Measurements from ENCODE around the gene STARD9. TPM values are rescaled to one million over a fixed set of nuclear protein-coding genes. Genes with fewer than 3 reads are reported as not detected.
A peak's percentile ranks its signal among the peaks of the same experiment; 100 is the strongest.

Gene STARD9
- polyA plus RNA-seq, 1 of the 3 experiments (the other 2 are of a cell fraction) = 2.1 TPM

DNA sequence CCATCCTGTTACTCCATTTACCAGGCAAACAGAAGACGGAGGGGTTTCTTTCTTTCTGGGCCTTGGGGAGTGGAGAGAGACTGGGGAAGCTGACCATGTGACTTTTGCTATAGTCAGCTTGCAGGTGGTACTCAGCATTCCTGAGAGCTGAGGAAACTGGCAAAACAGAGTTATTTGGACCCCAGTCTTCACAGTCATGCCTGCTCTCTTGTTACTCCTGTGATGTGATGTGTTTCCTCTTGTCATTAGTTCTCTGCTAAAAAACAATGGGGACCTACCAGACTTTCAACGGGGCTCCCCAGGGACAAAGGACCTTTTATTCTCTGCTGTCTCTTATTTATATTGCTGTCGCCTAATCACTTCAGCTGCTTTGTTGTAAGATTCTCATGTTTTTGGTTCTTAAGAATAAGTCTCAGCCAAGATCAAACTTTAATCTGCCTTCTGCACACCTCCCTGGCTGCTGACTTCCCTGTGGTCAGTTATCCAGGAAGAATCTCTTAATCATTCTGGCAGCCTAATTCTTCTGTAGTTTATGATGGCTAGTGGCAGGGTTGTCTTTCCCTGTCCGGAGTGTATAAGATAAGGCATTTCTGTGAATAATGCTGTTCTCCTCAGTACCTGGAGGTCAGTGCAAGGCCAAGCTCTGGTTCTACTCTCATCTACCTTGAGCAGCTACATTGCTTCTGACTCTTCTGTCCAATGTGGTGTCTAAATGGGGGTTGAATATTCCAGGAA lies 8.8 kb downstream of the STARD9 start:
- Histone ChIP-seq H3K79me2 (ENCODE audit: insufficient read depth) (peaks cover 19% of the 10 kb centered on the region; the same call in 1 of the 2 replicates), H3K27ac (ENCODE audit: low read depth in 2 of 2, low read length in 1 of 2) (peak overlapping the region in 1 of 2 experiments; percentile 31; a peak in 1 of 4 replicates), H3K9ac (no peak overlapping the region), H3K36me3 (replicated peaks in 1 of 2; ENCODE audit: control insufficient read depth in 1 of 2, insufficient read depth in 2 of 2, low read length in 1 of 2) (peaks cover 0 to 5% of the 10 kb centered on the region in 2 experiments), H4K20me1 (ENCODE audit: insufficient read depth) (peaks cover 9% of the 10 kb centered on the region; the same call in 1 of the 2 replicates), H3K9me3 (no peaks in the 10 kb centered on the region), H3K4me1 (ENCODE audit: control insufficient read depth in 1 of 2, insufficient read depth in 2 of 2, low read depth in 1 of 2, low read length in 1 of 2) (peaks cover 25 to 31% of the 10 kb centered on the region in 2 experiments; a peak in 3 of 4 replicates), H2AFZ (ENCODE audit: low read depth) (no peak overlapping the region), H3K4me2 (peak overlapping the region; percentile 8; the same call in 1 of the 2 replicates), H3K9me2 (no peaks in the 10 kb centered on the region), H3K4me3 (ENCODE audit: low read depth in 2 of 2, low read length in 1 of 2) (no peak overlapping the region), H3K27me3 (ENCODE audit: insufficient read depth) (no peaks in the 10 kb centered on the region), H3F3A (replicated peaks; ENCODE audit: insufficient read depth) (peaks cover 4% of the 10 kb centered on the region)
- 61% methylated on average over 4 of the region's 4 CpGs for WGBS (ENCODE audit: low lambda C conversion rate)
- CTCF ChIA-PET = interaction anchor here (0.7 to 1.4 kb wide), 2 partner anchors 24 to 528 kb away, joined by 3 read pairs; no protein-coding TSS in a partner anchor
- POLR2A ChIA-PET = no interaction called here
- TF ChIP-seq YY1 (IDR thresholded peaks at IDR 0.05; ENCODE audit: low read depth) = no peak
- TF ChIP-seq, protein P1, sequence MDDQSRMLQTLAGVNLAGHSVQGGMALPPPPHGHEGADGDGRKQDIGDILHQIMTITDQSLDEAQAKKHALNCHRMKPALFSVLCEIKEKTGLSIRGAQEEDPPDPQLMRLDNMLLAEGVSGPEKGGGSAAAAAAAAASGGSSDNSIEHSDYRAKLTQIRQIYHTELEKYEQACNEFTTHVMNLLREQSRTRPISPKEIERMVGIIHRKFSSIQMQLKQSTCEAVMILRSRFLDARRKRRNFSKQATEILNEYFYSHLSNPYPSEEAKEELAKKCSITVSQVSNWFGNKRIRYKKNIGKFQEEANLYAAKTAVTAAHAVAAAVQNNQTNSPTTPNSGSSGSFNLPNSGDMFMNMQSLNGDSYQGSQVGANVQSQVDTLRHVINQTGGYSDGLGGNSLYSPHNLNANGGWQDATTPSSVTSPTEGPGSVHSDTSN (IDR thresholded peaks at IDR 0.05) = peak; percentile 64
- DNase-seq = no peak

DNA sequence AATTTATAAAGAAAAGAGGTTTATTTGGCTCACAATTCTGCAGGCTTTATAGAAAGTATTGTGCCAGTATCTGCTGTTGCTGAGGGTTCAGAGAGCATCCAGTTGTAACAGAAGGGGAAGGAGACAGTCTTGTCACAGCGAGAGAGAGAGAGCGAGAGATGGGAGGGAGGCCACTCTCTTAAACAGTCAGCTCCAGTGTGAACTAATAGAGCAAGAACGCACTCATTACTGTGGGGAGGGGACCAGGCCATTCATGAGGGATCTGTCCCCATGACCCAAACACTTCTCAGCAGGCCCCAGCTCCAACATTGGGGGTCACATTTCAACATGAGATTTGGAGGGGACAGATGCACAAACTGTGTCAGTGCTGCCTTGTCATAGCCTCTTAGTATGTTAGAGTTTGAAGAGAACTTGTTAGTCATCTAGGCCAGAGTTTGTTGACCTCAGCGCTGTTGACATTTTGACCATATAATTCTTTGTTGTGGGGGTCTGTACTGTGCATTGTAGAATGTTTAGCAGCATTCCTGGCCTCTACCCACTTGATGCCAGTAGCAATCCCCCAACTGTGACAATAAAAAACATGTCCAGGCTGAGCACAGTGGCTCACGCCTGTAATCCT lies 15.3 kb downstream of the STARD9 start:
- Histone ChIP-seq H3K9me2 (no peaks in the 10 kb centered on the region), H3F3A (replicated peaks; ENCODE audit: insufficient read depth) (peaks cover 4% of the 10 kb centered on the region), H3K79me2 (ENCODE audit: insufficient read depth) (no peaks in the 10 kb centered on the region; the same call in 1 of the 2 replicates), H3K36me3 (replicated peaks in 1 of 2; ENCODE audit: control insufficient read depth in 1 of 2, insufficient read depth in 2 of 2, low read length in 1 of 2) (peaks cover 0 to 5% of the 10 kb centered on the region in 2 experiments), H3K9ac (no peak overlapping the region), H4K20me1 (ENCODE audit: insufficient read depth) (no peaks in the 10 kb centered on the region), H3K27me3 (ENCODE audit: insufficient read depth) (no peaks in the 10 kb centered on the region), H2AFZ (ENCODE audit: low read depth) (no peak overlapping the region), H3K4me1 (ENCODE audit: control insufficient read depth in 1 of 2, insufficient read depth in 2 of 2, low read depth in 1 of 2, low read length in 1 of 2) (peaks cover 2 to 13% of the 10 kb centered on the region in 2 experiments; a peak in 2 of 4 replicates), H3K9me3 (no peaks in the 10 kb centered on the region), H3K4me3 (ENCODE audit: low read depth in 2 of 2, low read length in 1 of 2) (no peak overlapping the region), H3K4me2 (no peak overlapping the region), H3K27ac (ENCODE audit: low read depth in 2 of 2, low read length in 1 of 2) (no peak overlapping the region)
- DNase-seq = no peak
- WGBS (ENCODE audit: low lambda C conversion rate) = 93% methylated on average over 5 of the region's 5 CpGs
- TF ChIP-seq NRF1 (IDR thresholded peaks at IDR 0.05; ENCODE audit: low read depth, low read length) (no peak), GABPA (IDR thresholded peaks at IDR 0.05; ENCODE audit: low read depth) (no peak)
- ChIA-PET CTCF (interaction anchor here (1.4 to 1.5 kb wide), 2 partner anchors 14 kb away, joined by 5 read pairs; no protein-coding TSS in a partner anchor), POLR2A (no interaction called here)

DNA sequence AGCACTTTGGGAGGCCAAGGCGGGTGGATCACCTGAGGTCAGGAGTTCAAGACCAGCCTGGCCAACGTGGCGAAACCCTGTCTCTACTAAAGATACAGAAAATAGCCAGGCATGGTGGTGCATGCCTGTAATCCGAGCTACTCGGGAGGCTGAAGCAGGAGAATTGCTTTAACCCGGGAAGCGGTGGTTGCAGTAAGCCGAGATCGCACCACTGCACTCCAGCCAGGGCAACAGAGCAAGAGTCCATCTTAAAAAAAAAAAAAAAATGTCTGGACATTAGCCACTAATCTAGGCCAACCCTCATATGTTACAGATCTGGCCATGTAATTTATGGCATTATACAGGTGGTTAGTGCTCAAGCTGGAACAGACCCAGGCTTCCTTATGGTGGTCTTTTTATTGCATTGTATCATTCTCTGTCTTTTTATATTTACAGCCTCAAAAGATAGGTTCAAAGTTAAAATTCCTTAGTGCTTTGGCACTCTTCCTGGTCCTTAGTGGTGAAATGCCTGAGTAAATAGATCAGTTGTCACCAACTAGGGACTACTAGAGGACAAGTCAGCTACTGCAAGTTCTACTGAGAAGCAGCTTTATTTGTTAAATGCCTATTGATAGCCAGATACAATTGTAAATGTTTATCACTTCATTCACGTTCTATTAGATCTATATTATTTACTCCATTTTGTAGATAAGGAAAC lies 16.0 kb downstream of the STARD9 start:
- H4K20me1 ChIP-seq (ENCODE audit: insufficient read depth) = no peaks in the 10 kb centered on the region
- H3K79me2 ChIP-seq (ENCODE audit: insufficient read depth) = no peaks in the 10 kb centered on the region; the same call in 1 of the 2 replicates
- H2AFZ ChIP-seq (ENCODE audit: low read depth) = no peak overlapping the region
- H3K36me3 ChIP-seq (replicated peaks in 1 of 2; ENCODE audit: control insufficient read depth in 1 of 2, insufficient read depth in 2 of 2, low read length in 1 of 2) = peaks cover 0 to 3% of the 10 kb centered on the region in 2 experiments
- no peaks in the 10 kb centered on the region for H3K9me3 ChIP-seq
- peak; percentile 33 for DNase-seq
- 93% methylated on average over 10 of the region's 10 CpGs for WGBS (ENCODE audit: low lambda C conversion rate)
- no peak overlapping the region for H3K9ac ChIP-seq
- CTCF ChIA-PET = interaction anchor here (0.7 to 2.0 kb wide), 8 partner anchors 9 to 52 kb away, joined by 3 to 8 read pairs (median 4); no protein-coding TSS in a partner anchor
- H3K4me3 ChIP-seq (ENCODE audit: low read depth in 2 of 2, low read length in 1 of 2) = no peak overlapping the region
- no peak overlapping the region for H3K27ac ChIP-seq (ENCODE audit: low read depth in 2 of 2, low read length in 1 of 2)
- no peaks in the 10 kb centered on the region for H3K9me2 ChIP-seq
- no peaks in the 10 kb centered on the region for H3K27me3 ChIP-seq (ENCODE audit: insufficient read depth)
- no peak overlapping the region for H3K4me2 ChIP-seq
- TF ChIP-seq, protein P2, sequence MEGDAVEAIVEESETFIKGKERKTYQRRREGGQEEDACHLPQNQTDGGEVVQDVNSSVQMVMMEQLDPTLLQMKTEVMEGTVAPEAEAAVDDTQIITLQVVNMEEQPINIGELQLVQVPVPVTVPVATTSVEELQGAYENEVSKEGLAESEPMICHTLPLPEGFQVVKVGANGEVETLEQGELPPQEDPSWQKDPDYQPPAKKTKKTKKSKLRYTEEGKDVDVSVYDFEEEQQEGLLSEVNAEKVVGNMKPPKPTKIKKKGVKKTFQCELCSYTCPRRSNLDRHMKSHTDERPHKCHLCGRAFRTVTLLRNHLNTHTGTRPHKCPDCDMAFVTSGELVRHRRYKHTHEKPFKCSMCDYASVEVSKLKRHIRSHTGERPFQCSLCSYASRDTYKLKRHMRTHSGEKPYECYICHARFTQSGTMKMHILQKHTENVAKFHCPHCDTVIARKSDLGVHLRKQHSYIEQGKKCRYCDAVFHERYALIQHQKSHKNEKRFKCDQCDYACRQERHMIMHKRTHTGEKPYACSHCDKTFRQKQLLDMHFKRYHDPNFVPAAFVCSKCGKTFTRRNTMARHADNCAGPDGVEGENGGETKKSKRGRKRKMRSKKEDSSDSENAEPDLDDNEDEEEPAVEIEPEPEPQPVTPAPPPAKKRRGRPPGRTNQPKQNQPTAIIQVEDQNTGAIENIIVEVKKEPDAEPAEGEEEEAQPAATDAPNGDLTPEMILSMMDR (IDR thresholded peaks at IDR 0.05) = peak; percentile 45
- no peak for TF ChIP-seq GABPA (IDR thresholded peaks at IDR 0.05; ENCODE audit: low read depth)
- TF ChIP-seq, protein P3, sequence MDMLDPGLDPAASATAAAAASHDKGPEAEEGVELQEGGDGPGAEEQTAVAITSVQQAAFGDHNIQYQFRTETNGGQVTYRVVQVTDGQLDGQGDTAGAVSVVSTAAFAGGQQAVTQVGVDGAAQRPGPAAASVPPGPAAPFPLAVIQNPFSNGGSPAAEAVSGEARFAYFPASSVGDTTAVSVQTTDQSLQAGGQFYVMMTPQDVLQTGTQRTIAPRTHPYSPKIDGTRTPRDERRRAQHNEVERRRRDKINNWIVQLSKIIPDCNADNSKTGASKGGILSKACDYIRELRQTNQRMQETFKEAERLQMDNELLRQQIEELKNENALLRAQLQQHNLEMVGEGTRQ (IDR thresholded peaks at IDR 0.05; ENCODE audit: borderline replicate concordance, low read depth, low read length) = no peak
- POLR2A ChIA-PET = no interaction called here
- peaks cover 4% of the 10 kb centered on the region for H3F3A ChIP-seq (replicated peaks; ENCODE audit: insufficient read depth)
- H3K4me1 ChIP-seq (ENCODE audit: control insufficient read depth in 1 of 2, insufficient read depth in 2 of 2, low read depth in 1 of 2, low read length in 1 of 2) = peaks cover 2 to 13% of the 10 kb centered on the region in 2 experiments; a peak in 2 of 4 replicates
